Measurements from ENCODE around the gene SH3PXD2B.
"Not testable (repeated sequence)": the region's sequence is repeated elsewhere in the genome, so short reads cannot be mapped to it uniquely, and the experiment has no call there.

SH3PXD2B gene

DNA sequence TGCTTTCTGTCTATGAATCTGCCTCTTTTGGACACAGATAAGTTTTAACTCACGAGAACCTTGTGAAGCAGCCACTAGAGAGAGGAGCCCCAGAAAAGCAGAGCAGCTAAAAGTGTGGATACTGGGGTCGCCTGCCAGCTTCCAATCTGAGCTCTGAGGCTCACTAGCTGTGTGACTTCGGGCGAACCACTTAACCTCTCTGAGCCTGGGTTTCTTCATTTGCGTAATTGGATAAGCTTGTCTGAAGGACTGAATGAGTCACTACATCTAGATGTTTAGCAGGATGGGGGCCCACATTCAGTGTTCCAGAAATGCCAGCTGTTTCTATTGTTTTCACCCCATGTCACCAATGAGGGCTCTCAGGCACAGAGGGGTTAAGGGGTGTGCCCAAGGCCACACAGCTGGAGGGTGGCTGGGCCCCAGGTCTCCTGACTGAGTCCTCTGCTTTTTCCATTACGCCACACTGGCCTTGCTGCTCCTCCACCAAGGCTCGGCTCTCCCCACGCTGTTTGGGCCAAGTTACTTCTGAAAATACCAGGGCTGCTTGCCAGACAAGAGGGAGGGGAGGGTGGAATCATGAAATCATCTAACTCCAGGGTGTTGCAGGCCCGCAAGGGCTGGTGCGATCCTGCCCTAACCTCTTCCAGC is 36.2 kb downstream of the SH3PXD2B start:
- no peak for TF ChIP-seq ZNF274 (IDR thresholded peaks at IDR 0.05; ENCODE audit: low read depth, low read length)
- no peak overlapping the region for H3K4me3 ChIP-seq (ENCODE audit: low read length)

GRCh38 chr5:172417130-172417841 is 37.0 kb downstream of the SH3PXD2B start:
- H3K4me3 ChIP-seq (ENCODE audit: low read length) = no peak overlapping the region
- no peak for TF ChIP-seq ZNF274 (IDR thresholded peaks at IDR 0.05; ENCODE audit: low read depth, low read length)

DNA sequence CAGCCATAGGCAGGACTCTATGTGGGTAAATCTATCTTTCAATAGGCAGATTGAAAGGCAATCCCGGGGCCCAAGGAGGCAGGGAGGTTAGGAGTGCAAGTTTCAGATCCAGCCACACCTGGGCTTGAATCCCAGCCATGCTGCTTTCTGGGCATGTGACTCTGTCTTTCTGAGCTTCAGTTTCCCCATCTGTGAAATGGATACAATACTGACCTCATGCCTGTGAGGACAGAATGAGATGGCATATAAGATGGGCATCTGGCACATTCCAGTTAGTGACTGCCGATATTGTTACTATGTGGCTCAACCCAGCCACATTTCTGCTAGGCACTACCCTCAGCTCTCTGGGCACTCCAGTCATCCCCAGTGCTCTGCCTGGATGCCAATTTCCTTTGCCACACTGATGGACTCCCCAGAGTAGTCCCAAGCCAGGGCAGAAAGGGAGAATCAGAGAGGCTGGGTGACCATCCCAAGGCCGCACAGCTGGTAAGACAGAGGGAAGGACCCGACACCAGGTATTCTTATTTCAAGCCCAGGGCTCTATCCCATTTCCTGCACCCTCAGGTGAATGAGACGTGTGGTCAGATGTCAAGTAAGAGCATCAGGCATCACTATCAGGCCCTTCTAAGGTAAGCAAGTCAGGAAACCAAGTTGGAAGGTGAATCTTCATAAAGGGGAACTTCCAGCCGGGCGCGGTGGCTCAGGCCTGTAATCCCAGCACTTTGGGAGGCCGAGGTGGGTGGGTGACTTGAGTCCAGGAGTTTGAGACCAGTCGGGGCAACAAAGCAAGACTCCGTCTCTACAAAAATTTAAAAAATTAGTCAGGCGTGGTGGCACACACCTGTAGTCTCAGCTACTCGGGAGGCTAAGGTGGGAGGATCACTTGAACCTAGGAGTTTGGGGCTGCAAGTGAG is 38.7 kb downstream of the SH3PXD2B start:
- no peak for TF ChIP-seq ZNF274 (IDR thresholded peaks at IDR 0.05; ENCODE audit: low read depth, low read length)
- H3K4me3 ChIP-seq (ENCODE audit: low read length) = no peak overlapping the region

- H3K4me3 ChIP-seq (ENCODE audit: low read length) = no peak overlapping the region
- TF ChIP-seq ZNF274 (IDR thresholded peaks at IDR 0.05; ENCODE audit: low read depth, low read length) = no peak
Observed at GRCh38 chr5:172414531-172415361, 39.6 kb downstream of the SH3PXD2B start.

- no peak overlapping the region for H3K4me3 ChIP-seq (ENCODE audit: low read length)
Observed at GRCh38 chr5:172413601-172414171, 40.6 kb downstream of the SH3PXD2B start.

GRCh38 chr5:172412724-172413286 is 41.5 kb downstream of the SH3PXD2B start:
- no peak overlapping the region for H3K4me3 ChIP-seq (ENCODE audit: low read length)
- no peak for TF ChIP-seq ZNF274 (IDR thresholded peaks at IDR 0.05; ENCODE audit: low read depth, low read length)

More at GRCh38 chr5:172413601-172414171, 40.6 kb downstream of the SH3PXD2B start:
- TF ChIP-seq ZNF274 (IDR thresholded peaks at IDR 0.05; ENCODE audit: low read depth, low read length) = no peak

GRCh38 chr5:172411484-172412072 is 42.7 kb downstream of the SH3PXD2B start:
- no peak overlapping the region for H3K4me3 ChIP-seq (ENCODE audit: low read length)
- TF ChIP-seq ZNF274 (IDR thresholded peaks at IDR 0.05; ENCODE audit: low read depth, low read length) = no peak

DNA sequence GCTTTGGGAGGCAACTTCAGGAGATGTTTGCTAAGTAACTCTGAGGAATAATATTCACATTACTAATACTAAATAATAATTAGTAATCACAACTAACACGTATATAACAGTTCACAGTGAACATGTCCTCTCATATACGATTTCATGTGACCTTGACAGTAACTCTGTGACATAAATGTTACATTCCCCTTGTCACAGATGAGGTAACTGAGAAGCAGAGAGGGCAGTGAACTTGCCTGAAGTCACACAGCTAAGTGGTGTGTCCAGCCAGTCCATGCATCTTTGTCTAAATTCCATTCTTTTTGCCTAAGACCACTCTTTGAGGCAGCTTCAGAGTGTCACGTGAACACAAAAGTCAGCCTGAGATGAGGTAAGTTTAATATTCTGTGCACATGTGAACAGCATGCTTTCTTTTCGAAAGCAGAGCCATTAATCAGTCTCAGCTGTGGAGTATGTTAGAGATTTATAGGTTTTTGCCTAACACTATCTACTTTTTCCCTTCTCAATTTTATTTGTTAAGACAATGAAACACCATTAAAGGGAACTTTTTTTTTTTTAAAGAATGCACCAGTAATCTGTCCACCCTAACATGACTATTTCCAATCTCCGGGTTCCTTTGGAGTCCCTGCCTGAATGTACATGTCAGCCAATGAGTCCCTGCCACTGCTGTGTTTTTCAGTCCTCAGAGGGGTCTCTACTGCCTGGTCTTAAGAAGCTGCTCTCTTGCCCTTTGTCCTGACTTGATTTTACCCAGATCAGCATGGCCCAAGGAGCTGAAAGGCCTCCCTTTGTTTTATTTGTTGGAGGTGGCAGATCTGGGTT is 43.5 kb downstream of the SH3PXD2B start:
- H3K4me3 ChIP-seq (ENCODE audit: low read length) = no peak overlapping the region
- TF ChIP-seq ZNF274 (IDR thresholded peaks at IDR 0.05; ENCODE audit: low read depth, low read length) = no peak

DNA sequence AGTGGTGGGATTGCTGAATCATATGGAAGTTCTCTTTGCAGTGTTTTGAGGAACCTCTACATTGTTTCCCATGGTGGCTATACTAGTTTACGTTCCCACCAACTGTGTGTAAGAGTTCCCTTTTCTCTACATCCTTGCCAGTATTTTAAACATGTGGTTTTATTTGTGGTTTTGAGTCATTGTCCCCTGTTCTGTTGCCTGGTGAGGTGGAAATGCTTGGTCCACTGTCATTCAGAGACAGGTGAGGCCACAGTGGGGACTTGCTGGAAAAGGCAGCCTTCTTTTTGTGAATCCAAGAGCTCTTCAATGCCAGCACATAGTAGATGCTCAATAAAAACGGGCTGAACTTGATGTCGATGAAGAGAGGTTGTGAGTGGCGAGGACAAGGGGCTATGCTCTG is 44.2 kb downstream of the SH3PXD2B start:
- no peak for TF ChIP-seq ZNF274 (IDR thresholded peaks at IDR 0.05; ENCODE audit: low read depth, low read length)
- no peak overlapping the region for H3K4me3 ChIP-seq (ENCODE audit: low read length)

DNA sequence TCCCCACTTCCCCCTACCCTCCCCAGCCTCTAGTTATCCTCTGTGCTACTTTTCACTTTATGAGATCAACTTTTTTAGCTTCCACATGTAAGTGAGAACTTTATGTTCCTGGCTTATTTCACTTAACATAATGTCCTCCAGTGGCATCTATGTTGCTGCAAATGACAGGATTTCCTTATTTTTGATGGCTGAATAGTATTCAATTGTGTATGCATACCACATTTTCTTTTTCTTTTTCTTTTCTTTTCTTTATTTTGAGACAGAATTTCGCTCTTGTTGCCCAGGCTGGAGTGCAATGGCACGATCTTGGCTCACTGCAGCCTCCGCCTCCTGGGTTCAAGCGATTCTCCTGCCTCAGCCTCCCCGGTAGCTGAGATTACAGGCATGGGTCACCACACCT is 44.8 kb downstream of the SH3PXD2B start:
- not testable (repeated sequence) for H3K4me3 ChIP-seq (ENCODE audit: low read length)

- no peak for TF ChIP-seq ZNF274 (IDR thresholded peaks at IDR 0.05; ENCODE audit: low read depth, low read length)
- no peak overlapping the region for H3K4me3 ChIP-seq (ENCODE audit: low read length)
Observed at GRCh38 chr5:172407822-172408221, 46.5 kb downstream of the SH3PXD2B start.

- TF ChIP-seq ZNF274 (IDR thresholded peaks at IDR 0.05; ENCODE audit: low read depth, low read length) = no peak
- H3K4me3 ChIP-seq (ENCODE audit: low read length) = no peak overlapping the region
Observed at GRCh38 chr5:172407241-172407691, 47.1 kb downstream of the SH3PXD2B start.

Data from GM08714 (cell line).